Measurements from ENCODE around the gene CT47A1.
"Not testable (repeated sequence)": the region's sequence is repeated elsewhere in the genome, so short reads cannot be mapped to it uniquely, and the experiment has no call there.

CT47A1 gene

DNA sequence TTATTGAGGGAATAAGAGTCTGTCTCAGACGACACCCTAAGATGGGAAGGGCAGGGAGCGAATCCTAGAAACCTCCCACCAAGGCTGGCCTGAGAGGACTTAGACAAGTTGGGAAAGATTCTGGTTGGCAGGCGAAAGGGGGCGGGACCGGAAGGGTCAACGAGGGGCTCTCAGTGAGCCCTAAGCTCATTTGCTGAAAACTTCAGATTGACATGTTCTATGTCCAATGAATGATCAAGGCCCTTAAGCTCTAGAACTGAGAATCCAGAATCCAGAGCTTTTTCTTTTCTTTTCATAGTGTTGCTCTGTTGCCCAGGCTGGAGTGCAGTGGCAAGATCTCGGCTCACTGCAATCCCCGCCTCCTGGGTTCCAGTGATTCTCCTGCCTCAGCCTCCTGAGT is at the start of gene CT47A1:
TSS of gene CT47A1 (minus strand) at position 101 of the 400 bp plus-strand sequence. CDS start 231 bp downstream, outside the sequence.
- not testable (repeated sequence) for H3K9me3 ChIP-seq (ENCODE audit: control insufficient read depth, low read depth, low read length); H3K9ac ChIP-seq (ENCODE audit: low read length); H3K27ac ChIP-seq (ENCODE audit: low read length); H3K27me3 ChIP-seq (ENCODE audit: control insufficient read depth, insufficient read depth, low read length); H3K36me3 ChIP-seq (ENCODE audit: control insufficient read depth, low read depth, low read length); H3K4me3 ChIP-seq (ENCODE audit: low read length); H3K4me1 ChIP-seq (ENCODE audit: control insufficient read depth, low read depth, low read length)

- Histone ChIP-seq H3K27ac (ENCODE audit: low read length) (no peak overlapping the region), H3K4me1 (ENCODE audit: control insufficient read depth, low read depth, low read length) (no peaks in the 10 kb centered on the region), H3K9ac (ENCODE audit: low read length) (no peak overlapping the region), H3K9me3 (ENCODE audit: control insufficient read depth, low read depth, low read length) (peaks cover 23% of the 10 kb centered on the region), H3K27me3 (ENCODE audit: control insufficient read depth, insufficient read depth, low read length) (no peaks in the 10 kb centered on the region), H3K4me3 (ENCODE audit: low read length) (no peak overlapping the region), H3K36me3 (ENCODE audit: control insufficient read depth, low read depth, low read length) (no peaks in the 10 kb centered on the region)
Measured at GRCh38 chrX:121032531-121032930, 47.0 kb upstream of the CT47A1 start.

DNA sequence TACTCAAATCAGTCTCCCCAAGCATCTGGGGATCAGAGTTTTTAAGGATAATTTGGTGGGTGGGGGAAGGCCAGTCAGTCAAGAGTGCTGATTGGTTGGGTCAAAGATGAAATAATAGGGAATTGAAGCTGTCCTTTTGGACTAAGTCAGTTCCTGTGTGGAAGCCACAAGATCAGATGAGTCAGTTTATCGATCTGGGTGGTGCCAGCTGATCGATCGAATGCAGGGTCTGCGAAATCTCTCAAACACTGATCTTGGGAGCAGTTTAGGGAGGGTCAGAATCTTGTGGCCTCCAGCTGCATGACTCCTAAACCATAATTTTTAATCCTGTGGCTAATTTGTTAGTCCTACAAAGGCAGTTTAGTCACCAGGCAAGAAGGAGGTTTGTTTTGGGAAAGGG is 44.5 kb upstream of the CT47A1 start:
- Histone ChIP-seq H3K27ac (ENCODE audit: low read length) (no peak overlapping the region), H3K27me3 (ENCODE audit: control insufficient read depth, insufficient read depth, low read length) (no peaks in the 10 kb centered on the region), H3K9ac (ENCODE audit: low read length) (no peak overlapping the region), H3K36me3 (ENCODE audit: control insufficient read depth, low read depth, low read length) (no peaks in the 10 kb centered on the region), H3K9me3 (ENCODE audit: control insufficient read depth, low read depth, low read length) (peaks cover 18% of the 10 kb centered on the region), H3K4me3 (ENCODE audit: low read length) (no peak overlapping the region), H3K4me1 (ENCODE audit: control insufficient read depth, low read depth, low read length) (no peaks in the 10 kb centered on the region)

GRCh38 chrX:121028419-121028818 is 42.9 kb upstream of the CT47A1 start:
- Histone ChIP-seq H3K9ac (ENCODE audit: low read length) (no peak overlapping the region), H3K27me3 (ENCODE audit: control insufficient read depth, insufficient read depth, low read length) (no peaks in the 10 kb centered on the region), H3K4me1 (ENCODE audit: control insufficient read depth, low read depth, low read length) (no peaks in the 10 kb centered on the region), H3K27ac (ENCODE audit: low read length) (no peak overlapping the region), H3K9me3 (ENCODE audit: control insufficient read depth, low read depth, low read length) (peaks cover 15% of the 10 kb centered on the region), H3K4me3 (ENCODE audit: low read length) (no peak overlapping the region), H3K36me3 (ENCODE audit: control insufficient read depth, low read depth, low read length) (no peaks in the 10 kb centered on the region)

GRCh38 chrX:121014826-121015225 is 29.3 kb upstream of the CT47A1 start:
- H3K27me3 ChIP-seq (ENCODE audit: control insufficient read depth, insufficient read depth, low read length) = no peaks in the 10 kb centered on the region
- no peak overlapping the region for H3K27ac ChIP-seq (ENCODE audit: low read length)
- H3K9ac ChIP-seq (ENCODE audit: low read length) = no peak overlapping the region
- peaks cover 14% of the 10 kb centered on the region for H3K9me3 ChIP-seq (ENCODE audit: control insufficient read depth, low read depth, low read length)
- no peaks in the 10 kb centered on the region for H3K36me3 ChIP-seq (ENCODE audit: control insufficient read depth, low read depth, low read length)
- no peaks in the 10 kb centered on the region for H3K4me1 ChIP-seq (ENCODE audit: control insufficient read depth, low read depth, low read length)
- H3K4me3 ChIP-seq (ENCODE audit: low read length) = no peak overlapping the region

DNA sequence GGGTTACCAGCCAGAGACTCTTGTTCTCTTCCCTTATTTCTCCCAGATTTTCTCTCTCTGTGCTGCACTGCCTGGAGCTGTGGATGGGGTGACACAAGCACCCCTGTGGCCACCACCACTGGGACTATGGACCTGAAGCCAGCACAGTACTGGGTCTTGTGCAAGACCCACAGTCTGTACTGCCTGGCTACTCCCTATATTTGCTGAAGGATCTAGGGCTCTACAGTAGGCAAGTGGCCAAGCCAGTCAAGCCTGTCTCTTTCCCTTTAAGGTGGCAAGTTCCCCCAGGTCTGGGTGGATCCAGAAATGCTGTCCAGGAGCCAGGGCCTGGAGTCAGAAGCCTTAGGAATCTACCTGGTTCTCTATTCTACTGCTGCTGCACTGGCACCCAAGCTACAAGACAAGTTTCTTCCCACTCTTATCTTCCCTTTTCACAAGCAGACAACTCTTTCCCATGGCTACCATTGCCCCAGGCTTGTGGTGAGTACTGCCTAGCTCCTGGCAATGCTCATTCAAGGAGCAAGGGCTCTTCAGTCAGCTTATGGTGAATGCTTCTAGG is 28.4 kb upstream of the CT47A1 start:
- H3K4me3 ChIP-seq (ENCODE audit: low read length) = no peak overlapping the region
- no peak overlapping the region for H3K9ac ChIP-seq (ENCODE audit: low read length)
- peaks cover 16% of the 10 kb centered on the region for H3K9me3 ChIP-seq (ENCODE audit: control insufficient read depth, low read depth, low read length)
- H3K36me3 ChIP-seq (ENCODE audit: control insufficient read depth, low read depth, low read length) = no peaks in the 10 kb centered on the region
- H3K4me1 ChIP-seq (ENCODE audit: control insufficient read depth, low read depth, low read length) = no peaks in the 10 kb centered on the region
- H3K27me3 ChIP-seq (ENCODE audit: control insufficient read depth, insufficient read depth, low read length) = no peaks in the 10 kb centered on the region
- H3K27ac ChIP-seq (ENCODE audit: low read length) = no peak overlapping the region

- no peaks in the 10 kb centered on the region for H3K36me3 ChIP-seq (ENCODE audit: control insufficient read depth, low read depth, low read length)
- no peaks in the 10 kb centered on the region for H3K27me3 ChIP-seq (ENCODE audit: control insufficient read depth, insufficient read depth, low read length)
- no peak overlapping the region for H3K4me3 ChIP-seq (ENCODE audit: low read length)
- H3K27ac ChIP-seq (ENCODE audit: low read length) = no peak overlapping the region
- H3K4me1 ChIP-seq (ENCODE audit: control insufficient read depth, low read depth, low read length) = peaks cover 4% of the 10 kb centered on the region
- H3K9me3 ChIP-seq (ENCODE audit: control insufficient read depth, low read depth, low read length) = peaks cover 16% of the 10 kb centered on the region
- H3K9ac ChIP-seq (ENCODE audit: low read length) = no peak overlapping the region
Measured at GRCh38 chrX:121011254-121011653, 25.7 kb upstream of the CT47A1 start.

DNA sequence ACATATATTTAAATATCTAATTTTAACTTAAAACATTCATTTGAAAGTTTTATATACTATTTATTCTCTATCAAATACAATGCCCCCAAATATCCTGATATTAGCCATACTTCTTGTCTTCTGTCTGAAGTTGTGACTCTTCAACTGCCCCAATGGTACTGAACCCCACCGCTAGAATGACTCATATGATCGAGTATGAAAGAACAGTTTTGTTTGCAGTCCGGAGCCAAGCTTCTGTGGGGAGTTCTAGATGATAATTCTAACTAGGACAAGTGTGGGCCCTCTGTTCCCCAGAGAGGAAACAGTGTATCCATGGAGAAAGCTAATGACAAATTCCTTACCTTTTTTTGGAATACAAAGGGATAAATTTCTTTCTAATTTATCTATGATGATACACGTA is 24.7 kb upstream of the CT47A1 start:
- peaks cover 16% of the 10 kb centered on the region for H3K9me3 ChIP-seq (ENCODE audit: control insufficient read depth, low read depth, low read length)
- no peaks in the 10 kb centered on the region for H3K27me3 ChIP-seq (ENCODE audit: control insufficient read depth, insufficient read depth, low read length)
- no peak overlapping the region for H3K27ac ChIP-seq (ENCODE audit: low read length)
- peaks cover 4% of the 10 kb centered on the region for H3K4me1 ChIP-seq (ENCODE audit: control insufficient read depth, low read depth, low read length)
- no peaks in the 10 kb centered on the region for H3K36me3 ChIP-seq (ENCODE audit: control insufficient read depth, low read depth, low read length)
- no peak overlapping the region for H3K9ac ChIP-seq (ENCODE audit: low read length)
- H3K4me3 ChIP-seq (ENCODE audit: low read length) = no peak overlapping the region

DNA sequence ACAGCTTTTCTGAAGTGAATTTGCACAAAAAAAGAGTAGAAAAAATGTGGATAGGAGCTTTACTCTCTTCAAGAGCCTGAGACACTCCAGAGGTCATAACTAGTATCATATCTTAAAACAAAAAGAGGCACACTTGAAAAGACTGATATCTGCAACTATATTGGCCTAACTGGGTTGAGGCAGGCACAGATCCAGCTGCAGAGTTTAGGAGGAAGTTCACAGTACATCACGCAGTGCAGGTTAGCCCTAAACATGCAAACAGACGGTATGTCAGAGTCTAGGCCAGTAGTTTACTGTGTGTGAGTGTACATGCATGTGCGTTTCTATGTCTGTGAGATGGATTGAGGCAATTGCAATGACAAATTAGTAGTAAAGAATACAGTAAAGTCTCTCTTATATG is 24.2 kb upstream of the CT47A1 start:
- Histone ChIP-seq H3K9me3 (ENCODE audit: control insufficient read depth, low read depth, low read length) (peaks cover 16% of the 10 kb centered on the region), H3K36me3 (ENCODE audit: control insufficient read depth, low read depth, low read length) (no peaks in the 10 kb centered on the region), H3K27me3 (ENCODE audit: control insufficient read depth, insufficient read depth, low read length) (no peaks in the 10 kb centered on the region), H3K4me1 (ENCODE audit: control insufficient read depth, low read depth, low read length) (peaks cover 4% of the 10 kb centered on the region), H3K9ac (ENCODE audit: low read length) (no peak overlapping the region), H3K4me3 (ENCODE audit: low read length) (no peak overlapping the region), H3K27ac (ENCODE audit: low read length) (no peak overlapping the region)

- H3K4me3 ChIP-seq (ENCODE audit: low read length) = no peak overlapping the region
- H3K9ac ChIP-seq (ENCODE audit: low read length) = no peak overlapping the region
- no peaks in the 10 kb centered on the region for H3K36me3 ChIP-seq (ENCODE audit: control insufficient read depth, low read depth, low read length)
- H3K27ac ChIP-seq (ENCODE audit: low read length) = no peak overlapping the region
- H3K4me1 ChIP-seq (ENCODE audit: control insufficient read depth, low read depth, low read length) = peaks cover 4% of the 10 kb centered on the region
- H3K27me3 ChIP-seq (ENCODE audit: control insufficient read depth, insufficient read depth, low read length) = no peaks in the 10 kb centered on the region
- H3K9me3 ChIP-seq (ENCODE audit: control insufficient read depth, low read depth, low read length) = peaks cover 12% of the 10 kb centered on the region
Measured at GRCh38 chrX:121008920-121009319, 23.4 kb upstream of the CT47A1 start.

DNA sequence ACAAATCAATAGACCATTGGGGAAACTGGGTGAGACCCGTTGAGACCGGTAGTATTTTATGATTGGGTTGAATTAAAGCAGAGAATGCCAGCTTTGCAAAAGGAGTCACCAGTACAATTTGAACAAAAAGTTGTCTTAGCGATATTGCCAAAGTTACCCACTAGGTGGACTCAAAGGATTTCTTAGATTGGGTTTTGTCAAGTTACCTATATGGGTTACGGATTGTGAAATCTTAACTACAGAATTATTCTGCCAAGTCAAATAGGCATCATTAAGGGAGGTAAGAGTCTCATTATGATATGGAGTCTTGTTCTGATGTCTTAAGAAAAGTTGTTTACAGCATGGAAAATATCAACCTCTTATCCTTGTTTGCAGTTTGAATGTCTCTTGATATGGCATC is 15.0 kb upstream of the CT47A1 start:
- no peaks in the 10 kb centered on the region for H3K36me3 ChIP-seq (ENCODE audit: control insufficient read depth, low read depth, low read length)
- H3K9me3 ChIP-seq (ENCODE audit: control insufficient read depth, low read depth, low read length) = peaks cover 9% of the 10 kb centered on the region
- H3K27me3 ChIP-seq (ENCODE audit: control insufficient read depth, insufficient read depth, low read length) = no peaks in the 10 kb centered on the region
- H3K27ac ChIP-seq (ENCODE audit: low read length) = no peak overlapping the region
- H3K9ac ChIP-seq (ENCODE audit: low read length) = no peak overlapping the region
- no peaks in the 10 kb centered on the region for H3K4me1 ChIP-seq (ENCODE audit: control insufficient read depth, low read depth, low read length)
- H3K4me3 ChIP-seq (ENCODE audit: low read length) = no peak overlapping the region

DNA sequence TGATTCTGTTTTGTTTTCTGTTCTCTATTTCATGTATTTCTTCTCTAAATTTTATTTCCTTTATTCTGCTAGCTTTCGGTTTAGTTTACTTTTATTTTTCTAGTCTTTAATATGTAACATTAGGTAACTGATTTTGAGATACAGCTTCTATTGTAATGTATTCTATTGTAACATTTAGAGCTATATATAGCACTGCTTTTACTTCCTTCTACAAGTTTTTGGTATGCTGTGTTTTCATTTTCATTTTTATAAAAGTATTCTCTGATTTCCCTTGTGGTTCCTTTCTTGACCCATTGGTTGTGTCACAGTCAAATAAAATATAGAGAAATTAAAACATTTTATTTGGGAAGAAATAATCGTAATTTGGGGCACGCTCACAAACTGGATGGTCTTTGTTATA is 13.9 kb upstream of the CT47A1 start:
- H3K9ac ChIP-seq (ENCODE audit: low read length) = no peak overlapping the region
- H3K36me3 ChIP-seq (ENCODE audit: control insufficient read depth, low read depth, low read length) = no peaks in the 10 kb centered on the region
- no peaks in the 10 kb centered on the region for H3K27me3 ChIP-seq (ENCODE audit: control insufficient read depth, insufficient read depth, low read length)
- H3K9me3 ChIP-seq (ENCODE audit: control insufficient read depth, low read depth, low read length) = peaks cover 9% of the 10 kb centered on the region
- H3K27ac ChIP-seq (ENCODE audit: low read length) = no peak overlapping the region
- H3K4me3 ChIP-seq (ENCODE audit: low read length) = no peak overlapping the region
- H3K4me1 ChIP-seq (ENCODE audit: control insufficient read depth, low read depth, low read length) = no peaks in the 10 kb centered on the region

Measured in iPS-18a (cell line).